GM12878 (cell line): ENCODE measurements around the gene PLAC9. TPM values are rescaled to one million over a fixed set of nuclear protein-coding genes. Genes with fewer than 3 reads are reported as not detected.

ENCODE experiments used
- ATAC-seq: fragments of 200-7000 bp; cut with Tn5 transposase; 3 replicates; pipeline ENCODE4 v1.9.1; 2020; ENCODE audit warnings: mild to moderate bottlenecking, moderate library complexity
- Bru-seq: library from RNA; stranded (reverse); fragments of 400-500 nt; gene quantifications from one replicate; lab custom pipeline; 2021; lab: Mats Ljungman, UMichigan
- BruChase-seq, 2 experiments: library from RNA; stranded (reverse); fragments of 400-500 nt; gene quantifications; one replicate each; lab custom pipeline; 2021; lab: Mats Ljungman, UMichigan
- BruUV-seq: library from RNA; stranded (reverse); fragments of 400-500 nt; replicated peaks from 2 replicates; lab custom pipeline; 2021; lab: Mats Ljungman, UMichigan
- CTCF ChIA-PET: fragments of 300-600 bp; sonication (Branson Sonifier 250); formaldehyde crosslinking; extraction: SDS; loops from one replicate; lab custom pipeline; 2021; ENCODE audit warnings: inconsistent platforms; lab: Yijun Ruan, JAX
- POLR2A ChIA-PET: fragments of 350-600 bp; formaldehyde crosslinking; extraction: SDS; loops from one replicate; lab custom pipeline; 2021; ENCODE audit warnings: inconsistent platforms; lab: Charles Lee
- RAD21 ChIA-PET: fragments of 300-600 bp; sonication (Branson Sonifier 250); formaldehyde crosslinking; loops from one replicate; lab custom pipeline; 2023; ENCODE audit warnings: antibody characterized with exemption; ENCODE audit not compliant: unreplicated experiment; lab: Charles Lee
- SMC1A ChIA-PET: fragments of 300-600 bp; sonication (Branson Sonifier 250); formaldehyde crosslinking; loops from one replicate; lab custom pipeline; 2023; ENCODE audit not compliant: unreplicated experiment, uncharacterized antibody; lab: Charles Lee
- DNase-seq: peaks from one replicate; pipeline ENCODE4 v3.0.0-alpha.2; 2011; ENCODE audit warnings: low read depth, low spot score
- FAIRE-seq: peaks from 3 replicates; lab custom pipeline; 2011; peaks lifted over from hg19 to GRCh38; lab: Jason Lieb, UNC
- H2AFZ ChIP-seq: 2 replicates; pipeline ENCODE4 v1.6.0; 2011; ENCODE audit warnings: low read depth, low read length, control low read depth; ENCODE audit not compliant: control insufficient read depth
- H3K27ac ChIP-seq: 2 replicates; pipeline ENCODE4 v1.5.1; 2011; ENCODE audit warnings: control low read depth; ENCODE audit not compliant: control insufficient read depth, insufficient read depth
- H3K27me3 ChIP-seq, 2 experiments: replicated peaks in 1 of 2; 2 replicates each; pipeline versions ENCODE4 v1.6.0 to v1.6.1; 2011; ENCODE audit warnings: low read length in 1 of 2; ENCODE audit not compliant: control insufficient read depth in 2 of 2, insufficient read depth in 2 of 2
- H3K36me3 ChIP-seq, 2 experiments: 2 replicates each; pipeline ENCODE4 v1.5.1; 2011; ENCODE audit warnings: low read length in 1 of 2; ENCODE audit not compliant: control insufficient read depth in 2 of 2, insufficient read depth in 2 of 2
- H3K4me1 ChIP-seq: 2 replicates; pipeline ENCODE4 v1.6.1; 2011; ENCODE audit warnings: mild to moderate bottlenecking, low read length, moderate library complexity, mixed read lengths; ENCODE audit not compliant: control insufficient read depth, insufficient read depth
- H3K4me2 ChIP-seq: 2 replicates; pipeline ENCODE4 v1.6.0; 2011; ENCODE audit warnings: control low read depth; ENCODE audit not compliant: control insufficient read depth, insufficient read depth
- H3K4me3 ChIP-seq: fragments of 200-600 bp; sonication (generic); 2 replicates; pipeline ENCODE4 v1.5.1; 2016
- H3K79me2 ChIP-seq: 2 replicates; pipeline ENCODE4 v1.6.0; 2011; ENCODE audit warnings: low read length; ENCODE audit not compliant: control insufficient read depth, insufficient read depth
- H3K9ac ChIP-seq: 2 replicates; pipeline ENCODE4 v1.8.0; 2011; ENCODE audit warnings: low read length, control low read depth, mixed read lengths; ENCODE audit not compliant: control insufficient read depth, insufficient read depth
- H3K9me3 ChIP-seq: replicated peaks from 3 replicates; pipeline ENCODE4 v1.5.1; 2011; ENCODE audit warnings: mild to moderate bottlenecking, low read length; ENCODE audit not compliant: control insufficient read depth, insufficient read depth
- H4K20me1 ChIP-seq: 2 replicates; pipeline ENCODE4 v1.6.0; 2011; ENCODE audit not compliant: control insufficient read depth, insufficient read depth
- BRCA1 ChIP-seq: IDR thresholded peaks from 2 replicates; pipeline ENCODE4 v1.6.1; 2011; ENCODE audit warnings: low read depth, low read length, improper control_type of control experiment
- ETV6 ChIP-seq, 2 experiments: fragments of 450-650 bp in 1 of 2; IDR thresholded peaks in 1 of 2; conservative IDR thresholded peaks in 1 of 2; 2 replicates each; pipeline ENCODE4 v1.6.1; 2014; ENCODE audit warnings: antibody characterized with exemption in 1 of 2, borderline replicate concordance in 1 of 2, low read depth in 1 of 2, mild to moderate bottlenecking in 1 of 2, moderate library complexity in 1 of 2
- GABPA ChIP-seq: IDR thresholded peaks from 2 replicates; pipeline ENCODE4 v1.6.1; 2014; ENCODE audit warnings: antibody characterized with exemption, low read depth, mild to moderate bottlenecking, inconsistent platforms
- NBN ChIP-seq: fragments of 450-650 bp; IDR thresholded peaks from 2 replicates; pipeline ENCODE4 v1.6.1; 2016
- SUZ12 ChIP-seq: fragments of 200-600 bp; sonication (generic); IDR thresholded peaks from one replicate; pipeline ENCODE4 v1.6.1; 2018; ENCODE audit warnings: antibody characterized with exemption, mild to moderate bottlenecking; ENCODE audit not compliant: unreplicated experiment
- TBL1XR1 ChIP-seq: IDR thresholded peaks from 2 replicates; pipeline ENCODE4 v1.6.1; 2012; ENCODE audit warnings: low read depth, low read length, improper control_type of control experiment
- ZNF24 ChIP-seq: fragments of 450-650 bp; IDR thresholded peaks from 2 replicates; pipeline ENCODE4 v1.6.1; 2017; ENCODE audit warnings: antibody characterized with exemption, mild to moderate bottlenecking
- WGBS: methylation state at CpG from one replicate; pipeline ENCODE4 v1.1.6; 2016; ENCODE audit warnings: low lambda C conversion rate; ENCODE audit not compliant: insufficient replicate concordance, insufficient coverage; ENCODE audit errors: missing lambda C conversion rate; 5-methylcytosine and 5-hydroxymethylcytosine counted together
- in situ Hi-C: fragments of 300-500 bp; cut with MboI; formaldehyde crosslinking; loops from 9 replicates; pipeline ENCODE4 v1.14.3; 2018; ENCODE audit warnings: mixed read lengths
- intact Hi-C: fragments of 100-400 bp; cut with micrococcal nuclease; formaldehyde crosslinking; loops from one replicate; pipeline ENCODE4 v1.14.2; 2022; ENCODE audit not compliant: unreplicated experiment
- long read RNA-seq, 2 experiments: library from polyadenylated mRNA; unstranded; transcript quantifications; one replicate each; pipeline ENCODE4 v2.0.0, GENCODE V29; 2019 to 2020
- polyA minus RNA-seq, 3 experiments: library from RNA; depleted of rRNA, polyadenylated mRNA; stranded (reverse); fragments of >200 nt; gene quantifications; 2 replicates each; pipeline ENCODE4 v1.2.3, GENCODE V29; 2011
- polyA plus RNA-seq, 11 experiments: library from polyadenylated mRNA; depleted of rRNA in 4 of 11; unstranded in 6 of 11; stranded (reverse) in 5 of 11; fragments of >200 nt; fragmentation: Nextera tagmentation in 4 of 11; fragmentation: Illumina TruSeq in 1 of 11; extraction: Ambion mirVana in 4 of 11; extraction: Trizol in 1 of 11; gene quantifications; 1 replicate in 1 of 11; 2 replicates in 10 of 11; pipeline versions ENCODE4 v1.2.1 to v1.2.3, GENCODE V29; 2011 to 2016; ENCODE audit warnings: inconsistent platforms in 2 of 11, missing spikeins in 2 of 11, low read depth in 1 of 11
- total RNA-seq, 4 experiments: library from RNA; depleted of rRNA in 3 of 4; stranded (reverse); fragments of >200 nt in 3 of 4; fragmentation: Illumina TruSeq in 1 of 4; extraction: Trizol in 1 of 4; gene quantifications; 2 replicates each; pipeline versions ENCODE4 v1.2.1 to v1.2.3, GENCODE V29; 2013 to 2021
- TF ChIP-seq, protein P1 (sequence below): fragments of 450-650 bp; formaldehyde crosslinking; IDR thresholded peaks from 2 replicates; pipeline ENCODE4 v1.4.0; 2020; ENCODE audit warnings: mild to moderate bottlenecking, moderate library complexity

The PLAC9 gene, protein sequence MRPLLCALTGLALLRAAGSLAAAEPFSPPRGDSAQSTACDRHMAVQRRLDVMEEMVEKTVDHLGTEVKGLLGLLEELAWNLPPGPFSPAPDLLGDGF
- total RNA-seq (2013; cell fraction: nucleolus; rRNA removed): not detected in 2 replicates
- total RNA-seq (2014; rRNA removed): not detected in 2 replicates
- total RNA-seq (2014; rRNA removed; fragmentation: Illumina TruSeq; extraction: Trizol): not detected in 2 replicates
- total RNA-seq (2021): not detected in 2 replicates
- not detected for polyA plus RNA-seq (2011; ENCODE audit: low read depth)
- not detected in 2 replicates for polyA plus RNA-seq (2011; rRNA removed)
- polyA plus RNA-seq (2011; cell fraction: cytosol; rRNA removed): not detected in 2 replicates
- not detected in 2 replicates for polyA plus RNA-seq (2011; cell fraction: nucleus; rRNA removed)
- polyA plus RNA-seq (2012): 0.15 and 0.32 TPM in 2 replicates
- polyA plus RNA-seq (2014; fragmentation: Illumina TruSeq; extraction: Trizol): not detected in 2 replicates
- polyA plus RNA-seq (2014; fragmentation: Nextera tagmentation; extraction: Ambion mirVana): not detected
- polyA plus RNA-seq (2014; rRNA removed): not detected in 2 replicates
- polyA plus RNA-seq (2016; fragmentation: Nextera tagmentation; extraction: Ambion mirVana): not detected
- polyA minus RNA-seq (2011; rRNA and poly(A)+ RNA removed): not detected in 2 replicates
- not detected in 2 replicates for polyA minus RNA-seq (2011; cell fraction: cytosol; rRNA and poly(A)+ RNA removed)
- polyA minus RNA-seq (2011; cell fraction: nucleus; rRNA and poly(A)+ RNA removed): not detected in 2 replicates
- not detected for Bru-seq, nascent RNA
- BruChase-seq, experiment 1, labeled RNA remaining after a 6-hour chase: not detected
- BruChase-seq, experiment 2, labeled RNA remaining after a 2-hour chase: not detected
- long read RNA-seq, experiment 1: 0 reads
- long read RNA-seq, experiment 2: 0 reads

DNA sequence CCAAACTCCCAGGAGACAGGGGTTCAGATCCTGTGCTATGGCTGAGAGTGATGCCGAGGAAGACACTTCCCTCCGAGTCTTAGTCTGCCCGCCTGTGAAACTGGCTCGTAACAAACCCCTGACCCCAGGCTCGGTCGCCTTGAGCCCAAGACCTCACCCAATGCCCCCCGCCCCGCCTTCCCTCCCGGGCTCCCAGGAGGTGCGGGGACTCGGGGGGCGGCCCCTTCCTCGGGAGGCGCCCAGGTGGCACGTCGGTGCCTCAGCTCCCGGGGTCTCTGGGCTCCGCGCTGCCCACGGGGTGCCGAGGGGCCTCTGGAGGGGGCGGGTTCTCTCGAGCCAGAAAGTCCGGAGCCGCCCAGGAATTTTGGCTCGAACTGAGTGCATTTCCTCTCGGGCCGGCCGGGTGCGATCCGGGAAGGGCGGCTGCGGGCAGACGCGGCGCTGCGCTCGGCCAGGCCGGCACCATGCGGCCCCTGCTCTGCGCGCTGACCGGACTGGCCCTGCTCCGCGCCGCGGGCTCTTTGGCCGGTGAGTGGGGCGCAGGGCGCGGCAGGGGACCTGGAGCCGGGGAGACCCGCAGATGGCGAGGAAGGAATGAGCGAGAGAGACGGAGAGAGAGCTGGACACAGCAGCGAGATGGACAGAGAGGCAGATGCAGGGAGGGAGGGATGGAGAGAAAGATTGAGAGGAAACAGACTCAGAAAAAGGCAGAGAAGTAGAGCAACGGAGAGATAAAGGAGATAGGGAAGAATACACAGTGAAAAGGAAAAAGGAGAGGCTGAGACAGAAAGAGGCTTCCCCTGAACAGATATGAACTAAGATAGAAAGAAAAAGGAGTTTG lies at the start of gene PLAC9:
TSS of gene PLAC9 (plus strand) at position 432 of the 841 bp plus-strand sequence. CDS start at position 465, 33 bp downstream.
- Histone ChIP-seq H3K27me3 (peaks cover 3 to 7% of the 10 kb centered on the region in 2 experiments; a peak in 3 of 4 replicates), H3K9me3 (no peaks in the 10 kb centered on the region), H3K9ac (no peak within 1 kb of the TSS), H2AFZ (no peak within 1 kb of the TSS), H3K79me2 (no peaks in the 10 kb centered on the region), H4K20me1 (no peaks in the 10 kb centered on the region), H3K4me1 (no peaks in the 10 kb centered on the region), H3K4me2 (no peak within 1 kb of the TSS), H3K27ac (no peak within 1 kb of the TSS), H3K4me3 (no peak within 1 kb of the TSS), H3K36me3 (no peaks in the 10 kb centered on the region)
- SMC1A ChIA-PET: no interaction called here
- POLR2A ChIA-PET: no interaction called here
- TF ChIP-seq SUZ12 (peak; percentile 83), NBN (no peak)
- ATAC-seq (no peak), FAIRE-seq (no peak), DNase-seq (no peak)
- no TSS peak for BruUV-seq
- in situ Hi-C loops: no loop called here
- CTCF ChIA-PET: no interaction called here
- RAD21 ChIA-PET: no interaction called here
- intact Hi-C loops: no loop called here
- WGBS: 14% methylated on average over 27 of the region's 58 CpGs

DNA sequence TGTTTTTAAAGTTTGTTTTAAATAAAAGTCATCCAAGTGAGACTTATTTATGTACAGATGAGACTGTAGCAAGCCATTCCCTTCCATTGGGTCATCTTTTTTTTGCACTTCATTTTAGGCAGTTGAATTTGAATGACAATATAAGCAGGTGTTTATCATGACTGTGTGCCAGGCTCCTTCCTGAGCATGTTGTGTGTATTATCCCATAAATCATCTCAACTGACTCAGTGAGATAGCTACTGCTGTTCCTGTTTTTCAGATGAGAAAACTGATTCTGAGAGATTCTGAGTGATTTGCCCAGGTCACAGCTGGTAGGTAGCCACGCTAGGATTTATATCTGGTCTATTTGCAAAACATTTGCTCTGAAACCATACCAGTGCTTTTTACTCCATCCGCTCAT lies 42.4 kb upstream of the PLAC9 start:
- POLR2A ChIA-PET: no interaction called here
- FAIRE-seq: no peak
- Histone ChIP-seq H3K4me3 (no peak overlapping the region), H3K4me1 (no peaks in the 10 kb centered on the region), H3K79me2 (no peaks in the 10 kb centered on the region), H3K9ac (no peak overlapping the region), H2AFZ (no peak overlapping the region), H3K27me3 (no peaks in the 10 kb centered on the region), H4K20me1 (no peaks in the 10 kb centered on the region), H3K9me3 (no peaks in the 10 kb centered on the region), H3K36me3 (no peaks in the 10 kb centered on the region), H3K27ac (no peak overlapping the region), H3K4me2 (no peak overlapping the region)
- CTCF ChIA-PET: no interaction called here
- in situ Hi-C loops: no loop called here
- intact Hi-C loops: no loop called here
- WGBS: 70% methylated on average over 2 of the region's 2 CpGs
- ATAC-seq: no peak
- no TSS peak for BruUV-seq
- DNase-seq: no peak
- RAD21 ChIA-PET: no interaction called here
- SMC1A ChIA-PET: no interaction called here
- TF ChIP-seq ETV6 (conservative IDR thresholded peaks at IDR 0.05 in 1 of 2, IDR thresholded peaks at IDR 0.05 in 1 of 2; ENCODE audit: borderline replicate concordance in 1 of 2, low read depth in 1 of 2): no peak
- TF ChIP-seq, protein P1, sequence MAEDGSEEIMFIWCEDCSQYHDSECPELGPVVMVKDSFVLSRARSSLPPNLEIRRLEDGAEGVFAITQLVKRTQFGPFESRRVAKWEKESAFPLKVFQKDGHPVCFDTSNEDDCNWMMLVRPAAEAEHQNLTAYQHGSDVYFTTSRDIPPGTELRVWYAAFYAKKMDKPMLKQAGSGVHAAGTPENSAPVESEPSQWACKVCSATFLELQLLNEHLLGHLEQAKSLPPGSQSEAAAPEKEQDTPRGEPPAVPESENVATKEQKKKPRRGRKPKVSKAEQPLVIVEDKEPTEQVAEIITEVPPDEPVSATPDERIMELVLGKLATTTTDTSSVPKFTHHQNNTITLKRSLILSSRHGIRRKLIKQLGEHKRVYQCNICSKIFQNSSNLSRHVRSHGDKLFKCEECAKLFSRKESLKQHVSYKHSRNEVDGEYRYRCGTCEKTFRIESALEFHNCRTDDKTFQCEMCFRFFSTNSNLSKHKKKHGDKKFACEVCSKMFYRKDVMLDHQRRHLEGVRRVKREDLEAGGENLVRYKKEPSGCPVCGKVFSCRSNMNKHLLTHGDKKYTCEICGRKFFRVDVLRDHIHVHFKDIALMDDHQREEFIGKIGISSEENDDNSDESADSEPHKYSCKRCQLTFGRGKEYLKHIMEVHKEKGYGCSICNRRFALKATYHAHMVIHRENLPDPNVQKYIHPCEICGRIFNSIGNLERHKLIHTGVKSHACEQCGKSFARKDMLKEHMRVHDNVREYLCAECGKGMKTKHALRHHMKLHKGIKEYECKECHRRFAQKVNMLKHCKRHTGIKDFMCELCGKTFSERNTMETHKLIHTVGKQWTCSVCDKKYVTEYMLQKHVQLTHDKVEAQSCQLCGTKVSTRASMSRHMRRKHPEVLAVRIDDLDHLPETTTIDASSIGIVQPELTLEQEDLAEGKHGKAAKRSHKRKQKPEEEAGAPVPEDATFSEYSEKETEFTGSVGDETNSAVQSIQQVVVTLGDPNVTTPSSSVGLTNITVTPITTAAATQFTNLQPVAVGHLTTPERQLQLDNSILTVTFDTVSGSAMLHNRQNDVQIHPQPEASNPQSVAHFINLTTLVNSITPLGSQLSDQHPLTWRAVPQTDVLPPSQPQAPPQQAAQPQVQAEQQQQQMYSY: no peak
- TF ChIP-seq GABPA: no peak
- no peak for TF ChIP-seq TBL1XR1
- TF ChIP-seq ZNF24: no peak
- no peak for TF ChIP-seq BRCA1
